HTR-8/SVneo (cell line): ENCODE results near the gene CFAP99.

Experiments used
- DNase-seq: peaks from one replicate; pipeline ENCODE4 v3.0.0; 2011; ENCODE audit warnings: low spot score, mixed read lengths; ENCODE audit not compliant: insufficient read length
- FAIRE-seq: peaks from 2 replicates; lab custom pipeline; 2011; peaks lifted over from hg19 to GRCh38; lab: Jason Lieb, UNC

Gene CFAP99

GRCh38 chr4:2443956-2444740 lies 25.4 kb downstream of the CFAP99 start:
- no peak for DNase-seq
- no peak for FAIRE-seq

DNA sequence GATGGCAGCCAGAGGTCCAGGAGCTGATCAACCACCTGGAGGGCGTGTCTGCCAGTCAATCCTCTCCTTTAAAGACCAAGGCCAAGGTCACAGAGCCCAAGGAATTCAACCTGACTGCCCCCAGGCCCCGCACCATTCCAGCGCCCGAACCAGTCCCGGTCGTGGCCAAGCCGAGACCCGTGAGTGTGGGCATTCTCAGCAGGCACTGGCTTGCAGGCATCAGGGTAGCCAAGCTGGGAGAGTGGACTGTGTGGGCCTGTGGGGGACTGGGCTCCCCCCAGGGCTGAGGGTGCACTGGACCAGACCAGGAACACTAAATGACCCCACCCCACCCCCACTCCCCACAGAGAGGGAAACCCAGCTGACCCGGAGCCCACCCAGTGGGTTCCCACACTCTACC lies 26.4 kb downstream of the CFAP99 start:
- DNase-seq (no peak), FAIRE-seq (no peak)

DNA sequence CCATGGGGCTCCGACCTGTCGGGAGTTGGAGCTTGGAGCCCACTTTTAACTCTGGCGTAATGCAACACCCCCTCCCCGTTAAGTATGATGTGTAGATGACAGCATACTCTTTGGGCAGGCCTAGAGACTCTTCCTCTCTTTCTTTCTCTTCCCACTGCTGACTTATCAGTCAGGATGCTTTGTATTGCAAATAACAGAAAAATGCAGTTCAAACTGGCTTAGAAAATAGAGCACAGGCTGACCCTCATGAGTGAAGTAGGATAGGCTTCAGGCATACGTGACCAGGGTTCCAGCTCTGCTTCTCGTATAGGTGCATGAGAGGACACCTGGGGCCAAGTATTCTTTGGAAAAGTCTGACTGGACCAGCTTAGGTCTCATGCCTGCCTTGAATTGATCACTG lies 26.8 kb downstream of the CFAP99 start:
- FAIRE-seq (no peak), DNase-seq (no peak)

- DNase-seq, result no peak
- FAIRE-seq, result peak; percentile 62
Observed at GRCh38 chr4:2446656-2447564, 28.2 kb downstream of the CFAP99 start.

- DNase-seq (no peak), FAIRE-seq (no peak)
Observed at GRCh38 chr4:2448589-2448988, 29.8 kb downstream of the CFAP99 start.

GRCh38 chr4:2449051-2449450 lies 30.3 kb downstream of the CFAP99 start:
- no peak for DNase-seq
- FAIRE-seq, result no peak

- DNase-seq (no peak), FAIRE-seq (no peak)
Observed at GRCh38 chr4:2449511-2450392, 31.0 kb downstream of the CFAP99 start.

- no peak for FAIRE-seq
Observed at GRCh38 chr4:2450394-2451035, 31.8 kb downstream of the CFAP99 start.

DNA sequence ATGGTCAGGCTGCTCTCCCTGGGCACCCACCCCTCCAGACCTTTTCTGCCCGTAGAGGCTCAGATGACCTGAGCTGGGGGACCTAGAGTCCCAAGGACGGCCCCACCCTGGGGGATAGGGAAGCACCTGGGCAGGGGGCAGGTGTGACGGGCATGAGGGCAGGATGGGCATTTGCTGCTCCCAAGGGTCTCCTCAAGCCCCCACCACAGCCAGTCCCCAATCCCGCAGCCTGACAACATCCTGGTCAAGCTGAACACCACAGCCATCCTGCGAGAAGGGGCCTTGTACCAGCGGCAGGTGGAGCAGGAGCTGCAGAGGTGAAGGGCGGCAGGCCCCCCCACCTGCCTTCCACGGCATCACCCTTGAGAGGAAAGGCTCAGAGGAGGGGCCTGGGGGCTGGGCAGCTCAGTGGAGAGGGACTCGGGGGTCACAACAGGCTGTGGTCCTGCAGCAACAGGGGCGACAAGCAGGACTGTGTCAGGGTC lies 32.3 kb downstream of the CFAP99 start:
- DNase-seq (no peak), FAIRE-seq (no peak)

More at GRCh38 chr4:2450394-2451035, 31.8 kb downstream of the CFAP99 start:
- no peak for DNase-seq

- DNase-seq (no peak), FAIRE-seq (no peak)
Observed at GRCh38 chr4:2451821-2452785, 33.3 kb downstream of the CFAP99 start.

DNA sequence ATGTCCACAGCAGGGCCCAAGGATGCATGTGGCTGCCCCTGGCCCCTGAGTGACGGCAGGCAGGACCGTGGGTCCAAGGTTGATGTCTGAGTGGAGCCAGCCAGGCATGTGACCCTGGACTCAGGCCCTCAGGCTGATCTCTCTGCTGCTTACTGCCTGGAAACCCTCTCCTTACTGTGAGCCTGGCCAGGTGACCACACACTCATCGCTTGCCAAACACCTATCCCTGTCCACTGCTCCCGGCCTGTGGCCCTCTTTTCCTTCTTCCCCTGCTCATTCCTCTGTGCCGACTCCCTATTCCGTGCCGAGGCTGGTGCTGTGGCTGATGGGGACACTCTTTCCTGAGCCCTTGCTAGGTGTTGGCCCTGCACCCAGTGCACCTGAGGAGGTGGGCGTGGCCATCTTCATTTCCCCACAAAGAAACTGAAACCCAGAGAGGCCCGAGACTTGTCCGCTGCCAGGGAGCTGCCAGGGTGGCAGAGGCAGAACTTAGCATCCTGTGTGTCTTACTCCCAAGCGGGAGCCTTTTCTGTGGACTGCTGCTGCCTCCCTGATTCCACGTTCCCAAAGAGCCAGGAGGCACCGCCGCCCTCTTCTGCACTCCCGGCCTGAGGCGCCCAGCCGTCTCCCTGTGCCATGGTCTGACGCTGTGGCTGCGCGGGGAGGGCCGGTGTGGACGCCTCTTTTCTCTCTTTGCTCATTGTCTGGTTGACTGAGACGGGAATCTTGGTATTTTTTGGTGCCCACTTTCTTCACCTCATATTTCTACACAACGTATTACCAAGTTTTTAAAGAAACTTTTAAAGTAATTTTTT lies 38.9 kb downstream of the CFAP99 start:
- FAIRE-seq (no peak), DNase-seq (no peak)

DNA sequence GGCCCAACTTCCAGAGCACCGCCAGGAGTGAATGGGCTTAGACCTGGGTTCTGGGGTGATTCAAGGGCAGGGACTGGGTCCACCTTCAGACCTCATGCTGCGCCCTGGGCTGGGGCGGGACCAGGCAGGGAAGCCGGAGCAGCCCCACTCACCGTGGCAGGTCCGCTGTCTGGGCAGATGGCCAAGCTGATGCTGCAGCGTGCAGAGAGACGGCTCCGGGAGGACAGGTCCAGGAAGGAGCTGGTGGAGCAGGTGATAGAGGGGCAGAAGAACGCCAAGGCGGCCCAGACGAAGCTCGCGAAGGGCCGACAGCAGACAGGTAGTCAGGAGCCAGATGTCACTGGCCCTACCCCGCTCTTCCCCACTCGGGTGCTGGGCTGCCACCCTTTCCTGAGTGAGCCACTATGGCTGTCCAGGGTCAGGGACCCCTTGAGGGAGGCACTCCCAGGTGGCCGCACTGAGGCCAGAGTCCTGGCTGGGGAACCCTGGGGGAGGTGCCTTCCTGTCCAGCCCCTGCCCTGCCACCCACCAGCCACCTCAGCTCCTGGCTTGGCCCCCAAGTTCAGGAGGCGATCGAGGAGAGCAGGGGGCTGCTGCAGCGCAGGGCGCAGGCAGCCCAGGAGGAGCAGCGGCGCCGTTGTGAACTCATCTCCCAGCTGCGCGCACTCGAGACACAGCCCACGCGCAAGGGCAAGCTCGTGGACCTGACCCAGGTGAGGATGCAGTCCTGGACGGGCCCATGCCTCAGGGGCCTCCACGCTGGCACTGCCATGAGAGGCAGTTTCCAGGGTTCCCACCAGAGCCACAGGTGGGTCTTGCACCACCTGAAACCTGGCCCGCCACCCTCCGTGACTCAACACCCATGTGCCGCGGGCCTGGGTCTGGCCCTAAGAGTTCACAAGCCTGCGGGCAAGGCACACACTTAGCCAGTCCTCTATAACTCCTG lies 40.1 kb downstream of the CFAP99 start:
- FAIRE-seq (no peak), DNase-seq (no peak)

GRCh38 chr4:2459589-2460349 lies 41.0 kb downstream of the CFAP99 start:
- no peak for DNase-seq
- no peak for FAIRE-seq

- DNase-seq, result no peak
- no peak for FAIRE-seq
Observed at GRCh38 chr4:2461246-2461960, 42.6 kb downstream of the CFAP99 start.

GRCh38 chr4:2462218-2462991 lies 43.6 kb downstream of the CFAP99 start:
- DNase-seq, result peak; percentile 69
- peak; percentile 89 for FAIRE-seq
